WERI-Rb-1 (cell line): ENCODE measurements around the gene IFT25.

Experiments used
- DNase-seq: peaks from one replicate; pipeline ENCODE4 v3.0.0-alpha.2; 2020
- H3K27ac ChIP-seq: fragments of 250-450 bp; sonication (Bioruptor Pico); 2 replicates; pipeline ENCODE4 v1.5.1; 2020; ENCODE audit warnings: mild to moderate bottlenecking, moderate library complexity
- H3K27me3 ChIP-seq: fragments of 250-450 bp; sonication (Bioruptor Pico); 2 replicates; pipeline ENCODE4 v1.5.1; 2021; ENCODE audit warnings: mild to moderate bottlenecking, low read depth, moderate library complexity; ENCODE audit not compliant: insufficient read depth, severe bottlenecking
- H3K36me3 ChIP-seq: fragments of 250-450 bp; sonication (Bioruptor Pico); 2 replicates; pipeline ENCODE4 v1.5.1; 2020; ENCODE audit warnings: mild to moderate bottlenecking, moderate library complexity
- H3K4me3 ChIP-seq: 2 replicates; pipeline ENCODE4 v1.5.1; 2011; ENCODE audit warnings: low read depth, mild to moderate bottlenecking, control low read depth, low read length
- H3K9me3 ChIP-seq: fragments of 250-450 bp; sonication (Bioruptor Pico); 2 replicates; pipeline ENCODE4 v1.5.1; 2021; ENCODE audit warnings: mild to moderate bottlenecking, moderate library complexity; ENCODE audit not compliant: severe bottlenecking
- CTCF ChIP-seq: IDR thresholded peaks from 2 replicates; pipeline ENCODE4 v1.5.1; 2011; ENCODE audit warnings: low read depth, mild to moderate bottlenecking, control low read depth, inconsistent platforms, low read length

IFT25 gene

GRCh38 chr1:53963460-53963859 lies 18.0 kb upstream of the IFT25 start:
- no peak overlapping the region for H3K4me3 ChIP-seq
- no peaks in the 10 kb centered on the region for H3K9me3 ChIP-seq
- DNase-seq, result no peak
- TF ChIP-seq CTCF, result no peak
- H3K36me3 ChIP-seq, result peaks cover 65% of the 10 kb centered on the region
- H3K27me3 ChIP-seq, result no peaks in the 10 kb centered on the region
- H3K27ac ChIP-seq, result no peak overlapping the region

GRCh38 chr1:53962395-53962794 lies 16.9 kb upstream of the IFT25 start:
- TF ChIP-seq CTCF, result no peak
- H3K36me3 ChIP-seq, result peaks cover 60% of the 10 kb centered on the region
- no peak for DNase-seq
- no peaks in the 10 kb centered on the region for H3K9me3 ChIP-seq
- H3K27me3 ChIP-seq, result no peaks in the 10 kb centered on the region
- H3K27ac ChIP-seq, result no peak overlapping the region
- H3K4me3 ChIP-seq, result no peak overlapping the region

- DNase-seq, result no peak
- Histone ChIP-seq H3K27ac (no peak overlapping the region), H3K36me3 (peaks cover 57% of the 10 kb centered on the region)
Measured at GRCh38 chr1:53959664-53960250, 14.3 kb upstream of the IFT25 start.

GRCh38 chr1:53957194-53957818 lies 11.8 kb upstream of the IFT25 start:
- Histone ChIP-seq H3K27ac (peak overlapping the region; percentile 31), H3K36me3 (peaks cover 69% of the 10 kb centered on the region)

More at GRCh38 chr1:53959664-53960250, 14.3 kb upstream of the IFT25 start:
- TF ChIP-seq CTCF, result peak; percentile 33; the same call in 1 of the 2 replicates
- Histone ChIP-seq H3K9me3 (no peaks in the 10 kb centered on the region), H3K27me3 (no peaks in the 10 kb centered on the region), H3K4me3 (no peak overlapping the region)

GRCh38 chr1:53956308-53957168 lies 11.0 kb upstream of the IFT25 start:
- TF ChIP-seq CTCF, result no peak
- Histone ChIP-seq H3K36me3 (peaks cover 68% of the 10 kb centered on the region), H3K9me3 (no peaks in the 10 kb centered on the region), H3K27me3 (no peaks in the 10 kb centered on the region), H3K4me3 (no peak overlapping the region), H3K27ac (peak overlapping the region; percentile 31)
- DNase-seq, result peak; percentile 39

More at GRCh38 chr1:53957194-53957818, 11.8 kb upstream of the IFT25 start:
- no peak for TF ChIP-seq CTCF
- no peaks in the 10 kb centered on the region for H3K9me3 ChIP-seq
- no peaks in the 10 kb centered on the region for H3K27me3 ChIP-seq
- no peak for DNase-seq
- H3K4me3 ChIP-seq, result no peak overlapping the region
